Esophagus squamous epithelium (tissue), 4 donors: Measurements from ENCODE around the gene RAET1E.

ENCODE experiments used
- CTCF ChIP-seq, 6 experiments: fragments of 450-650 bp in 4 of 6; fragments of 200-600 bp in 2 of 6; sonication (generic) in 2 of 6; IDR thresholded peaks; one replicate each; pipeline ENCODE4 v1.5.1; 2016 to 2019; ENCODE audit warnings: antibody characterized with exemption in 6 of 6, mild to moderate bottlenecking in 4 of 6, moderate library complexity in 4 of 6
- POLR2A ChIP-seq, 4 donors: fragments of 450-650 bp; IDR thresholded peaks; one replicate each; pipeline ENCODE4 v1.6.1; 2017; ENCODE audit warnings: antibody characterized with exemption in 4 of 4, mild to moderate bottlenecking in 4 of 4, moderate library complexity in 3 of 4

DNA sequence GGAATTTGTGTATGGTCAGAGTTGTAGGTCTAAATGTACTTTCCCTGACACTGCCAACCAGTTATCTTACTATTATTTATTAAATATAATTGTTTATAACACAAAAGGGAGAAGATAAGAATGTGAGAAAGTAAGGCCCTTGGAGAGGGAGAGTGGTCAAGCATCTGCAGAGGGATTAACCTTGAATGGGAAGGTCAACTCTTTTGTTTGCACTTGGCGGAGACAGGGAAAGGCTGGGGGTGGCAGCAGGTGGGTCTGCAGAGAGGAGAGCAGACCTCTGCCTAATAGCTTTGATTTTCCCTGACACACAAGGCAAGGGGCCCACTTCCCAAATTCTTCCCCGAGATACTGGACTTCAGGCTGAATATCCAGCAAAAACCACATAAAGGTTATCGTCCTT lies 38.0 kb downstream of the RAET1E start:
- no peak for TF ChIP-seq CTCF (IDR thresholded peaks at IDR 0.05)
- no peak for TF ChIP-seq POLR2A (IDR thresholded peaks at IDR 0.05)
